Gastroesophageal sphincter (tissue), 4 donors: ENCODE results near the gene AGTRAP. TPM values are rescaled to one million over a fixed set of nuclear protein-coding genes. Genes with fewer than 3 reads are reported as not detected.

Source experiments
- ATAC-seq: fragments of 150-250 bp; one replicate; pipeline ENCODE4 v1.9.1; 2016; ENCODE audit warnings: mild to moderate bottlenecking, moderate library complexity
- H3K27ac ChIP-seq, 4 donors: fragments of 200-600 bp; sonication (generic) in 3 of 4; 1 replicate in 3 of 4; 2 replicates in 1 of 4; pipeline ENCODE4 v1.5.1; 2016 to 2019
- H3K27me3 ChIP-seq: fragments of 200-600 bp; sonication (generic); one replicate; pipeline ENCODE4 v1.5.1; 2019
- H3K36me3 ChIP-seq, 2 donors: fragments of 200-600 bp; sonication (generic); one replicate each; pipeline ENCODE4 v1.5.1; 2019; ENCODE audit warnings: control low read depth in 1 of 2
- H3K4me1 ChIP-seq, 3 donors: fragments of 200-600 bp; sonication (generic); 1 replicate in 2 of 3; 2 replicates in 1 of 3; pipeline ENCODE4 v1.5.1; 2016 to 2019; ENCODE audit warnings: control low read depth in 2 of 3
- H3K4me3 ChIP-seq, 2 donors: fragments of 200-600 bp; sonication (generic); one replicate each; pipeline ENCODE4 v1.5.1; 2019; ENCODE audit warnings: mild to moderate bottlenecking in 1 of 2, moderate library complexity in 1 of 2
- H3K9me3 ChIP-seq, 3 donors: fragments of 200-600 bp; sonication (generic); one replicate each; pipeline ENCODE4 v1.5.1; 2017 to 2019; ENCODE audit warnings: control low read depth in 2 of 3
- CTCF ChIP-seq, 4 experiments: fragments of 200-600 bp in 2 of 4; fragments of 450-650 bp in 2 of 4; sonication (generic) in 1 of 4; IDR thresholded peaks; one replicate each; pipeline ENCODE4 v1.5.1; 2017 to 2019; ENCODE audit warnings: antibody characterized with exemption in 4 of 4, mild to moderate bottlenecking in 2 of 4, moderate library complexity in 2 of 4
- EP300 ChIP-seq: sonication (generic); formaldehyde crosslinking; IDR thresholded peaks from one replicate; pipeline ENCODE4 v1.6.1; 2017; ENCODE audit warnings: antibody characterized with exemption, mild to moderate bottlenecking
- POLR2A ChIP-seq, 2 donors: fragments of 450-650 bp; IDR thresholded peaks; one replicate each; pipeline ENCODE4 v1.6.1; 2017; ENCODE audit warnings: antibody characterized with exemption in 2 of 2, mild to moderate bottlenecking in 2 of 2, moderate library complexity in 1 of 2
- POLR2AphosphoS5 ChIP-seq: sonication (generic); formaldehyde crosslinking; IDR thresholded peaks from one replicate; pipeline ENCODE4 v1.6.1; 2017; ENCODE audit warnings: antibody characterized with exemption
- WGBS, 2 donors: methylation state at CpG; one replicate each; pipeline ENCODE4 v1.1.5; 2018; ENCODE audit warnings: low coverage in 1 of 2; 5-methylcytosine and 5-hydroxymethylcytosine counted together
- total RNA-seq, 4 donors: library from RNA; depleted of rRNA; stranded (reverse); fragments of >200 nt; gene quantifications; one replicate each; pipeline ENCODE4 v1.1.0, GENCODE V29; 2016

Gene AGTRAP
- total RNA-seq, 4 donors from 2014 or later = 32.2 to 56.4 (median 40.5) TPM

GRCh38 chr1:11735531-11735853 is 444 bp upstream of the AGTRAP start:
- Histone ChIP-seq H3K36me3 (no peaks in the 10 kb centered on the region), H3K27ac (peak overlapping the region; percentile 3 to 94 (median 90)), H3K9me3 (no peaks in the 10 kb centered on the region), H3K27me3 (no peaks in the 10 kb centered on the region), H3K4me1 (peaks cover 0 to 84% (median 26%) of the 10 kb centered on the region in 3 donors), H3K4me3 (peak overlapping the region; percentile 64 to 89)
- TF ChIP-seq POLR2AphosphoS5 = no peak
- TF ChIP-seq POLR2A (IDR thresholded peaks at IDR 0.05) = no peak
- no peak for TF ChIP-seq EP300
- TF ChIP-seq CTCF (IDR thresholded peaks at IDR 0.05) = no peak
- WGBS, 2 donors = 48 to 50% methylated on average over 2 of the region's 4 CpGs
- ATAC-seq = no peak

DNA sequence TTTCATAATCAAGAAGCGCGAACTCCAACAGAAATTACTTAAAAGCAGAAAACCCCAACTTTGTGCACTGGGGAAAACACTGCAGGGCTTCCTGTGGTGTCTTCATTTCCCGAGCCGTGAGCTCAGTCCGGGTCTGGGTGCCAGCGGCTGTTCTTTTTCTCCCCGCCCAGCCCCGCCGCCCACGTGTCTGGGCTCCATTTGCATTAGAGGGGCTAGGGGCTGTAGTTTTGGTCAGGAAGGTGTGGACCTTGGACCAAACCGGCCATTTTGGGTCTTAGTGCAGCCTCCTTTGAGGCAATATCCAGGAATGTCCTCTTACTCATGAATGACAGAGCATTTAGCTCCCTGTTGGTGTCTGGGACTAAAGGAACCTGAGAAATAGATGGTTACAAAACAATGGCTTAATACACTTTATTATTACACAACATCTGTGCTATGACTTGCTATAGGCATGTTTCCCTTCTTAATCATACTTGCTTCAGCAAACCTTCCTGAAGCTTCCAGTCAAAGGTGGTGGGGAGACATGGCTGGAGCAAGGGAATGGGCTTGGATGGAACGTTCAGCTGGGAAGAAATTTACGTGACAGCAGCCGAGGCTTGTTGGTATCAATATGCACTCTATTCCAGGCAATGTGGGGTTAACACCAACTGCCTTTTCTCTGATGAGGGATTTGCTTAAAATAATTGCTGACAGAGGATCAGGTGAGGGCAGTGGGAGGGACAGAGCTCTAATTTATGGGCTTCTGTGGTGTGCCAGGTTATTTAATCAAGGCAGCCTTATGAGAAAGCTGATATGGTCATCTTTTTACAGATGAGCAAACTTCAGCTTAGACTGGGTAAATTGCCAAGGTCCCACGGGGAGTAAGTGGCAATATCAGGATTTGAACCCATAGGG is 1.1 kb downstream of the AGTRAP start:
- Histone ChIP-seq H3K4me3 (peak overlapping the region; percentile 64 to 89), H3K27ac (peak overlapping the region; percentile 55 to 94 (median 90)), H3K4me1 (peaks cover 0 to 70% (median 19%) of the 10 kb centered on the region in 3 donors), H3K27me3 (no peaks in the 10 kb centered on the region), H3K9me3 (no peaks in the 10 kb centered on the region), H3K36me3 (no peaks in the 10 kb centered on the region)
- TF ChIP-seq CTCF (IDR thresholded peaks at IDR 0.05) = no peak
- peak; percentile 88 for TF ChIP-seq POLR2AphosphoS5
- peak; percentile 66 for ATAC-seq
- 11 to 70% methylated on average over 3 to 13 of the region's 15 CpGs for WGBS, 2 donors

DNA sequence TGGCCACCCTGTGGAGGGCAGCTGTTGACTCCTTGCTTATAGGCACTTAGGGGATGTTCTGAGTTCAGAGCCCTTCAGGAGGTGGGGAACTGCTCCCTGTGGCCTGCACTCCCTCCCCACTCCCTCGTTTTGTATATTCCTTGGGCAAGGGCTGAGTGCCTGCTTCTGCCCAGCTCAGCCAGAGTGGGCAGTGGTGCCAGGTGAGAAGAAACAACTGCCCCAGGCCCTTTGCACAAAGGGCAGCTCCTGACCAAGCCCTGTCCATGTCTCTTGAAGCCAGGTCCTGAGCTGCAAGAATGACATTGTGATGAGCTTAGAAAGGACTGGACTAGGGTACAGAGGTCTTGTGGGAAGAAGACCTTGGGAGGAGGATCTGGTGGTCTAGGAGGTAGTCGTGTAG is 2.2 kb downstream of the AGTRAP start:
- peak overlapping the region in 2 of 4 donors; percentile 92 to 94 for H3K27ac ChIP-seq

GRCh38 chr1:11738783-11739182 is 2.8 kb downstream of the AGTRAP start:
- Histone ChIP-seq H3K4me3 (no peak overlapping the region), H3K4me1 (peaks cover 0 to 61% (median 8%) of the 10 kb centered on the region in 3 donors), H3K27me3 (no peaks in the 10 kb centered on the region), H3K9me3 (no peaks in the 10 kb centered on the region), H3K27ac (no peak overlapping the region), H3K36me3 (no peaks in the 10 kb centered on the region)
- TF ChIP-seq POLR2AphosphoS5 = no peak
- no peak for TF ChIP-seq EP300
- no peak for TF ChIP-seq POLR2A (IDR thresholded peaks at IDR 0.05)
- no peak for TF ChIP-seq CTCF (IDR thresholded peaks at IDR 0.05)
- ATAC-seq = no peak
- WGBS, 2 donors = 77 to 87% methylated on average over 3 to 6 of the region's 6 CpGs

More for the DNA sequence above, 2.2 kb downstream of the AGTRAP start:
- ATAC-seq = no peak
- no peaks in the 10 kb centered on the region for H3K36me3 ChIP-seq
- H3K4me1 ChIP-seq = peaks cover 0 to 68% (median 9%) of the 10 kb centered on the region in 3 donors
- WGBS, 2 donors = 46 to 73% methylated on average over 1 to 2 of the region's 2 CpGs
- TF ChIP-seq EP300 = no peak
- no peak for TF ChIP-seq POLR2A (IDR thresholded peaks at IDR 0.05)
- TF ChIP-seq POLR2AphosphoS5 = no peak
- TF ChIP-seq CTCF (IDR thresholded peaks at IDR 0.05) = no peak
- no peaks in the 10 kb centered on the region for H3K27me3 ChIP-seq
- no peaks in the 10 kb centered on the region for H3K9me3 ChIP-seq
- no peak overlapping the region for H3K4me3 ChIP-seq
